Measurements from ENCODE around the gene COX4I2.

The COX4I2 gene

DNA sequence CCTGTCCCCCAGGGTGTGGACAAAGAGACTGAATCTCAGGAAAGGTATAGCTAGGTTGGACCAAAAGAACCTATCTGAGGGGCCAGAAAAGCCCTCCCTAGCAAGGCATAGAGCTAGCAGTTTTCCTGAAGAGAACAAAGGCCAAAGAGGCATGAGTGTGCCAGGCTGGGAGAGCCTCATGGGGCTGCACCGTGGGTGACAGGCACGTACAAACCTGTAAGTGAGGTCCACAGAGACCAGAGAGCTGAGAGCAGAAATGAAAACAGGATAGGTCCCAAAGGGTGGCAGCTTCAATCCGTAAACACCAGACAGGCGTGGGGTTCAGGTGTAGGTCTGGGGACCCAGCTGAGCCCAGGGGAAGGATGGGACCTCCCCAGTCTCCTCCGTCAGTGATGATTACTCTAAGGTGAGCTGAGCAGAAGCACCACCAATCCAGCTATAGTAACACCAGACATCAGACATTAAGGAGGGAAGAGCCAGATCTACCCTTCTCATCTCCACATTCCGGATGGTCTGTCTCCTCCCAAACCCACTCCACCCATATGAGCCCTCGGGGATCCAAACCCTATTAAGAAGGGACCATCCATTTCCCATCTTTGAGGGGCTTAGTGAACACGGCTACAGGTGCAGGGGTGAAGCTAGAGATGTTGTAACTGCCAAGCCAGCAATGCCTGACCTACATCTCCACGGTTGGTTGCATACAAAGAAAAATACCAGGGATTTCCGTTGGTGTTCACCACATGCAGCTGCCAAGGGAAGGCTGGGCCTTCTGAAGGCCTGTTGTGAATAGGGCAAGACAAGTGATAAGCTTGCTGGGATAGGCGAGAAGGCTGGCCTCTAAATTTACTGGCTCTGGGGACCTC lies 46.7 kb downstream of the COX4I2 start:
- TF ChIP-seq, protein P1, sequence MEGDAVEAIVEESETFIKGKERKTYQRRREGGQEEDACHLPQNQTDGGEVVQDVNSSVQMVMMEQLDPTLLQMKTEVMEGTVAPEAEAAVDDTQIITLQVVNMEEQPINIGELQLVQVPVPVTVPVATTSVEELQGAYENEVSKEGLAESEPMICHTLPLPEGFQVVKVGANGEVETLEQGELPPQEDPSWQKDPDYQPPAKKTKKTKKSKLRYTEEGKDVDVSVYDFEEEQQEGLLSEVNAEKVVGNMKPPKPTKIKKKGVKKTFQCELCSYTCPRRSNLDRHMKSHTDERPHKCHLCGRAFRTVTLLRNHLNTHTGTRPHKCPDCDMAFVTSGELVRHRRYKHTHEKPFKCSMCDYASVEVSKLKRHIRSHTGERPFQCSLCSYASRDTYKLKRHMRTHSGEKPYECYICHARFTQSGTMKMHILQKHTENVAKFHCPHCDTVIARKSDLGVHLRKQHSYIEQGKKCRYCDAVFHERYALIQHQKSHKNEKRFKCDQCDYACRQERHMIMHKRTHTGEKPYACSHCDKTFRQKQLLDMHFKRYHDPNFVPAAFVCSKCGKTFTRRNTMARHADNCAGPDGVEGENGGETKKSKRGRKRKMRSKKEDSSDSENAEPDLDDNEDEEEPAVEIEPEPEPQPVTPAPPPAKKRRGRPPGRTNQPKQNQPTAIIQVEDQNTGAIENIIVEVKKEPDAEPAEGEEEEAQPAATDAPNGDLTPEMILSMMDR (IDR thresholded peaks at IDR 0.05; ENCODE audit: insufficient read depth, low read depth, low read length, missing control alignments) = no peak
- DNase-seq (ENCODE audit: low read depth) = no peak
- no peak overlapping the region for H3K4me3 ChIP-seq (ENCODE audit: low read length)

DNA sequence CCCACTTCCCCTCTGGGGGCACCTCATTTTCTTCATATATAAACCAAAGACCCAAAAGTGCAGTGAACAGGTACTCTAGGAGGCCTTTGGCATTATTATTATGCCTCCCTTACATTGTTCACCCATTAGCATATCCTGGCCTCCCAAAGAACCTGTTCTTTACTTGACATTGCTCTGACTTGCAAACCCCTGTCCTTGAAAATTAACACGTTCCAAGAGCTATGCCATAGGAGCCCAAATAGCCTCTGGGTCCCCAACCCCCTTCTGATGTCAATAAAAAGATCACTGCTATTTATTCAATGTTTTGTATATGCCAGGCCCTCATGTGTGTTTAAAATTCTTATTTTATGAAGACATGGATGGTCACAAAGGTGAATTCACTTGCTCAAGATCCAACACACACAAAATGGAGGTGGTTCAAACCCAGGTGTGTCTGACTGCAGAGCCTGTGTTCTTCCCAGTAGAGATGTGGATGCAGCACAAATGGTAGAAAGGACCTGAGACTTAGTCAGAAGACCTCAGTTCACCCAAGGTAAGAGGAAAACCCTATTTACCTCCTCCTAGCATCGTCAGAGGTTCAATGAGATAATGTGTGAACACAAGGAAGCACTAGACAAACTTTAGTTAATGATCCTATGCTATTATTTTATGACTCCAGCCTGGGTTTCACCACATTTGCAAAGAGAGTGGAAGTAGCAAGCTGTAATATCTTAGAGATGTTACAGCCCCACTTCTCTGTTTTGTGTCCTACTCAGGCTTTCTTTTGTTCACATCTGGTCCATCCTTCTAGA lies 48.3 kb downstream of the COX4I2 start:
- TF ChIP-seq, protein P1 (IDR thresholded peaks at IDR 0.05; ENCODE audit: insufficient read depth, low read depth, low read length, missing control alignments) = no peak
- DNase-seq (ENCODE audit: low read depth) = no peak
- H3K4me3 ChIP-seq (ENCODE audit: low read length) = no peak overlapping the region

DNA sequence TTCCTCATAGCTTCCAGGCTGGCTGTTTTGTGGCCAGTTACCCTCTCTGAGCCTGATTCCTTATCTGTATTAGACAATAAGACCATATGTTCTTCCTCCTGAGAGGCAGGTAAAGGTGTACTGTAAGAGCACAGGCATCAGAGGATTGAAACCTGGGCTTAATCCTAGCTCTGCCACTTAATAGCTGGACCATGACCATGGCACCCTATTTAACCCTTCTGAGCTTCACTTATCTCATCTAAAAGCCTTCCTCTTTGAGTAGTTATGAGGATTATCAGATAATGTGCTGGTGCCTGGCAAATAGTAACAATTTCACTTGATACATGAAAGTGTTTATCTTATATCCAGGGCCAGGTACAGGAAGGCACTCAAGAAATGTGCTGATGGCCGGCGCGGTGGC lies 50.1 kb downstream of the COX4I2 start:
- TF ChIP-seq, protein P1 (IDR thresholded peaks at IDR 0.05; ENCODE audit: insufficient read depth, low read depth, low read length, missing control alignments) = no peak
- H3K4me3 ChIP-seq (ENCODE audit: low read length) = no peak overlapping the region
- DNase-seq (ENCODE audit: low read depth) = no peak

DNA sequence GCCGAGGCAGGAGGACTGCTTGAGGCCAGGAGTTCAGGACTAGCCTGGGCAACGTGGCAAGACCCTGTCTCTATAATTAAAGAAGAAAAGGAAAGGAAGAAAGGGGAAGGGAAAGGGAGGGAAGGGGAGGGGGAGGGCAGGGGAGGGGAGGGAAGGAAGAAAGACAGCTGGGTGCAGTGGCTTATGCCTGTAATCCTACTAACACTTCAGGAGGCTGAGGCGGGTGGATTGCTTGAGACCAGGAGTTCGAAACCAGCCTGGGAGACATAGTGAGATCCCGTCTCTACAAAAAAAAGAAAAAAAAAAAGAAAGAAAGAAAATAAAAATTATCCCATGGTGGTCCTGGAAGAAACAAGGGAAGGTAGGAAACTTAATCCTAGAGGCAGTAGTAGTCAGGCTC lies 51.4 kb downstream of the COX4I2 start:
- no peak overlapping the region for H3K4me3 ChIP-seq (ENCODE audit: low read length)
- TF ChIP-seq, protein P1 (IDR thresholded peaks at IDR 0.05; ENCODE audit: insufficient read depth, low read depth, low read length, missing control alignments) = no peak
- DNase-seq (ENCODE audit: low read depth) = no peak

DNA sequence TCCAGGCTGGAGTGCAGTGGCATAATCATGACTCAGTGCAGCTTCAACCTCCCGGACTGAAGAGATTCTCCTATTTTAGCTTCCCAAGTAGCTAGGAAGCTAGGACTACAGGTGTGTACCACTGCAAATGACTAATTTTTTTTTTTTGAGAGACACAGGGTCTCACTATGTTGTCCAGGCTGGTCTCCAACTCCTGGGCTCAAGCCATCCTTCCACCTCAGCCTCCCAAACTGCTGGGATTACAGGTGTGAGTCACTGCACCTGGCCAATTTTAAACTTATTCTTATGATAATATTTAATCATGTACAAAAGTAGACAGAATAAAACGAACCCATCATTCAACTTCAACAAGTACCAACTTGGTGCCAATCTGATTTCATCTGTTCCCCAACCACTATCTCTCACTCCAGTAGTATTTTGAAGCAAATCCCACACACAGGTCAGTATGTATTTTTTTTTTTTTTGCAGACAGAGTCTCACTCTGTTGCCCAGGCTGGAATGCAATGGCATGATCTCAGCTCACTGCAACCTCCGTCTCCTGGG lies 52.5 kb downstream of the COX4I2 start:
- TF ChIP-seq, protein P1 (IDR thresholded peaks at IDR 0.05; ENCODE audit: insufficient read depth, low read depth, low read length, missing control alignments) = no peak
- H3K4me3 ChIP-seq (ENCODE audit: low read length) = no peak overlapping the region
- DNase-seq (ENCODE audit: low read depth) = no peak

DNA sequence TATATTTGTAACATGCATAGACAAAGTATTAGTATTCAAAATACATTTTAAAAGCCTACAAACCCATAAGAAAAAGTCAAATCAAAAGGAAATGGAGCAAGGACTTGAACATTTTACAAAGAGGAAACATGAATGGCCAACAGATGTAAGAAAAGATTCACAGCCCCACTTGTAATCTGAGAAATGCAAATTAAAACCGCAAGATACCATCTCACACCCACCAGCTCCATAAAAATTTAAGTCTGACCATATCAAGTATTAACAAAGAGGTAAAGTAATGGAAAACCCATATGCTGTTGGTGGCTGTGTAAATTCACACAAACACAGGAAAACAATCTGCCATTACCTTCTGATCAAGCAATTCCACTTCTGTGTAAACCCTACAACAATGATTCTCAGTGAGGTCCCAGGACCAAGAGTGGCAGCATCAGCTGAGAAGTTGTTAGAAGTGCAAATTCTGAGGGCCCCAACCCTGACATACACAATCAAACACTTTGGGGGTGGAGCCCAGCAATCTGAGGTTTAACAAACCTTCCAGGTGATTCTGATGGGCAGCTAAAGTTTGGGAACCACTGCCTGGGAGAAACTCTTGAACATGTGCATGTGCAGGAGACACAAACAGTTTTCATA lies 54.0 kb downstream of the COX4I2 start:
- no peak overlapping the region for H3K4me3 ChIP-seq (ENCODE audit: low read length)
- TF ChIP-seq, protein P1 (IDR thresholded peaks at IDR 0.05; ENCODE audit: insufficient read depth, low read depth, low read length, missing control alignments) = no peak
- no peak for DNase-seq (ENCODE audit: low read depth)
